ENCODE results near the gene ENHO.
A peak's percentile ranks its signal among the peaks of the same experiment; 100 is the strongest.

The ENHO gene

GRCh38 chr9:34524349-34524748, 1.6 kb upstream of the ENHO start:
- DNase-seq (ENCODE audit: low spot score) = no peak

GRCh38 chr9:34522091-34522887, 501 bp downstream of the ENHO start:
- peak; percentile 57 for DNase-seq (ENCODE audit: low spot score)

GRCh38 chr9:34521406-34522045, 1.3 kb downstream of the ENHO start:
- DNase-seq (ENCODE audit: low spot score) = no peak

- DNase-seq (ENCODE audit: low spot score) = no peak
These were observed 2.0 kb downstream of the ENHO start for GRCh38 chr9:34520505-34521385.

DNA sequence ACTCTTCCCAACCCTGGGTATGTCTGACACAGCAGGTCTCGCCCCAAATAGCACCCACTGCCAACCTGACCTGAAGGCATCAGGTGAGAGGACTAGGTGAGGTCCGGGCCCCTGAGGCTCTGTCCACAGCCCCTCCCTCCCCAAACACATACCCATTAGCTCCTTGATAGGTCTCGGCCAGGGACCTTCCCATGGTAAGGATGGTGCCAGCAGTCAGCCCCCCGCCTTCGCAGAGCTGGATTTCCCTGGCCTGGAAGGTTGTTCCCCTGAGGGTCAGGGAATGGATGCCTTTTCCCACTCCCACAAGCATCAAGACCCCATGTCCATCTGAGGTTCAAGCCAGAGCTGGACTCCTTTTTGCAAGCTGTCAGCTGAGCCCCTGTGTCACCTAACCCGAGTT, 2.7 kb downstream of the ENHO start:
- no peak for DNase-seq (ENCODE audit: low spot score)

- DNase-seq (ENCODE audit: low spot score) = no peak
These were observed 3.3 kb downstream of the ENHO start for GRCh38 chr9:34519321-34520020.

GRCh38 chr9:34518896-34519295, 3.9 kb downstream of the ENHO start:
- no peak for DNase-seq (ENCODE audit: low spot score)

- DNase-seq (ENCODE audit: low spot score) = no peak
These were observed 4.6 kb downstream of the ENHO start for GRCh38 chr9:34518110-34518616.

GRCh38 chr9:34517185-34517584, 5.6 kb downstream of the ENHO start:
- no peak for DNase-seq (ENCODE audit: low spot score)

GRCh38 chr9:34515959-34516358, 6.8 kb downstream of the ENHO start:
- no peak for DNase-seq (ENCODE audit: low spot score)

GRCh38 chr9:34514816-34515215, 8.0 kb downstream of the ENHO start:
- no peak for DNase-seq (ENCODE audit: low spot score)

- no peak for DNase-seq (ENCODE audit: low spot score)
These were observed 8.4 kb downstream of the ENHO start for GRCh38 chr9:34514401-34514800.

GRCh38 chr9:34513567-34514214, 9.1 kb downstream of the ENHO start:
- DNase-seq (ENCODE audit: low spot score) = peak; percentile 68

GRCh38 chr9:34512131-34513078, 10.4 kb downstream of the ENHO start:
- DNase-seq (ENCODE audit: low spot score) = peak; percentile 65

- DNase-seq (ENCODE audit: low spot score) = no peak
These were observed 12.0 kb downstream of the ENHO start for GRCh38 chr9:34510497-34511468.

DNA sequence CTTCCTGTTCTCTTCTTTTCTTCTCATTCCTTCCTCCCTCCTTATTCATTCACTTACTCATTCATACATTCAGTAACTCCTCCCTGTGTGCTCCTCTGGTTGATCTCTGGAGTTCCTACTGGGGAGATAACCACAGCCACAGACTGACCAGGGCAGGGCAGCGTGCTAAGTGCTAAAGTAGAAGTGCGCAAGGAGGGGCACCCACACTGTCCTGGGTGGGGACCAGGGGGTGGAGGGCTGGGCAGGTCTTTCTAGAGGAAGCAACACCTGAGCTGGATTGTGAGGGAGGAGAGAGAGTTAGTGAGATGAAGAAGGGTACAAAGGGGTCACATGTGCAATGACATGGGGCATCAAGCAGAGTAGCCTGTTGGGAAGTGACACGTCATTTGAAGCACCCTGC, 13.8 kb downstream of the ENHO start:
- DNase-seq (ENCODE audit: low spot score) = no peak

GRCh38 chr9:34508463-34508862, 14.3 kb downstream of the ENHO start:
- DNase-seq (ENCODE audit: low spot score) = no peak

- no peak for DNase-seq (ENCODE audit: low spot score)
These were observed 14.8 kb downstream of the ENHO start for GRCh38 chr9:34507966-34508365.

GRCh38 chr9:34507556-34507955, 15.2 kb downstream of the ENHO start:
- DNase-seq (ENCODE audit: low spot score) = no peak
